Fibroblast of the aortic adventitia (primary cell): ENCODE measurements around the gene GPR78. TPM values are rescaled to one million over a fixed set of nuclear protein-coding genes. Genes with fewer than 3 reads are reported as not detected.

Source experiments
- DNase-seq: peaks from one replicate; pipeline ENCODE4 v3.0.0-alpha.2; 2010; ENCODE audit warnings: low read depth
- H3K4me3 ChIP-seq: 2 replicates; pipeline ENCODE4 v1.5.1; 2011; ENCODE audit warnings: low read depth, mild to moderate bottlenecking, control low read depth, low read length, moderate library complexity
- CTCF ChIP-seq: IDR thresholded peaks from 2 replicates; pipeline ENCODE4 v1.5.1; 2011; ENCODE audit warnings: mild to moderate bottlenecking, low read length, control low read depth, inconsistent platforms; ENCODE audit not compliant: insufficient read depth
- total RNA-seq: library from RNA; depleted of rRNA; stranded (reverse); fragments of >200 nt; gene quantifications from 2 replicates; pipeline ENCODE4 v1.2.3, GENCODE V29; 2012; ENCODE audit warnings: low replicate concordance

GPR78 gene
- total RNA-seq, 1 donor: 0.36 TPM

GRCh38 chr4:8598391-8599090 is 18.3 kb downstream of the GPR78 start:
- H3K4me3 ChIP-seq: no peak overlapping the region
- DNase-seq: no peak
- TF ChIP-seq CTCF: no peak

GRCh38 chr4:8599091-8599460 is 18.9 kb downstream of the GPR78 start:
- no peak overlapping the region for H3K4me3 ChIP-seq
- no peak for TF ChIP-seq CTCF
- DNase-seq: no peak

GRCh38 chr4:8599657-8600056 is 19.5 kb downstream of the GPR78 start:
- DNase-seq: peak; percentile 62
- no peak overlapping the region for H3K4me3 ChIP-seq
- no peak for TF ChIP-seq CTCF

GRCh38 chr4:8600266-8600665 is 20.1 kb downstream of the GPR78 start:
- H3K4me3 ChIP-seq: no peak overlapping the region
- TF ChIP-seq CTCF: no peak
- DNase-seq: no peak

- no peak for TF ChIP-seq CTCF
- no peak overlapping the region for H3K4me3 ChIP-seq
- DNase-seq: no peak
Observed at GRCh38 chr4:8600686-8601085, 20.5 kb downstream of the GPR78 start.

GRCh38 chr4:8601086-8601485 is 20.9 kb downstream of the GPR78 start:
- no peak for TF ChIP-seq CTCF
- no peak overlapping the region for H3K4me3 ChIP-seq
- DNase-seq: no peak

GRCh38 chr4:8601556-8601955 is 21.4 kb downstream of the GPR78 start:
- no peak for TF ChIP-seq CTCF
- DNase-seq: no peak
- H3K4me3 ChIP-seq: no peak overlapping the region
